ENCODE results near the gene EMC10.

Gene EMC10

GRCh38 chr19:50534478-50534877 lies 58.2 kb downstream of the EMC10 start:
- intact Hi-C loops (cut with DNase I; ENCODE audit: low total_unique reads), result loop anchor here (10.0 kb wide), 1 partner anchor 250 kb away; no protein-coding TSS in a partner anchor
- Histone ChIP-seq H3K27me3 (peaks cover 0 to 19% of the 10 kb centered on the region in 2 donors), H3K36me3 (no peaks in the 10 kb centered on the region), H3K27ac (no peak overlapping the region), H3K4me1 (peaks cover 0 to 7% (median 0%) of the 10 kb centered on the region in 4 donors), H3K4me3 (no peak overlapping the region), H3K9me3 (peaks cover 0 to 14% (median 14%) of the 10 kb centered on the region in 3 donors)
- TF ChIP-seq, protein P1, sequence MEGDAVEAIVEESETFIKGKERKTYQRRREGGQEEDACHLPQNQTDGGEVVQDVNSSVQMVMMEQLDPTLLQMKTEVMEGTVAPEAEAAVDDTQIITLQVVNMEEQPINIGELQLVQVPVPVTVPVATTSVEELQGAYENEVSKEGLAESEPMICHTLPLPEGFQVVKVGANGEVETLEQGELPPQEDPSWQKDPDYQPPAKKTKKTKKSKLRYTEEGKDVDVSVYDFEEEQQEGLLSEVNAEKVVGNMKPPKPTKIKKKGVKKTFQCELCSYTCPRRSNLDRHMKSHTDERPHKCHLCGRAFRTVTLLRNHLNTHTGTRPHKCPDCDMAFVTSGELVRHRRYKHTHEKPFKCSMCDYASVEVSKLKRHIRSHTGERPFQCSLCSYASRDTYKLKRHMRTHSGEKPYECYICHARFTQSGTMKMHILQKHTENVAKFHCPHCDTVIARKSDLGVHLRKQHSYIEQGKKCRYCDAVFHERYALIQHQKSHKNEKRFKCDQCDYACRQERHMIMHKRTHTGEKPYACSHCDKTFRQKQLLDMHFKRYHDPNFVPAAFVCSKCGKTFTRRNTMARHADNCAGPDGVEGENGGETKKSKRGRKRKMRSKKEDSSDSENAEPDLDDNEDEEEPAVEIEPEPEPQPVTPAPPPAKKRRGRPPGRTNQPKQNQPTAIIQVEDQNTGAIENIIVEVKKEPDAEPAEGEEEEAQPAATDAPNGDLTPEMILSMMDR (IDR thresholded peaks at IDR 0.05), result no peak
- DNase-seq, result no peak

DNA sequence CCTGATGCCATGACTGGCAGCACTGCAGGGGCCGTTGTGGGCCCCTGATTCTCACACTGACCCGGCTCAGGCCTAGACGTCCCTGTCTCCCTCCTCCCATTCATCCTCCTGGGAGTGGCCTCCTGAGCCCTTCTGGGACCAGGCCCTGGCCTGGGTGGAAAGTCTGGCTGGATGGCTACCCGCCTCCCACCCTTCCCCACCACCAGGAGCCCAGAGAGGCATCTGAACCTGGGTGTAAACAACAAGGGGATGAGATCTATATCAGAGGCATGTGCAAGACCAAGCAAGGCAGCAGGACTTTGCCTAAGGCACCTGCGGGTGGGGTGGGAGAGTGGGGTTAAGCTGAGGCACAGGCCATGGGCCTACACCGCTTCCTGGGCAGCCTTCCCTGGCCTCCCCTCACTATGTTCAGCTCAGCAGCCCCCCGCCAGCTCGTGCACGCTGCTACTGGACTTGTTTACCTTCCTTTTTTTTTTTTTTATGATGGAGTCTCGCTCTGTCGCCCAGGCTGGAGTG lies 59.4 kb downstream of the EMC10 start:
- H3K4me3 ChIP-seq, result no peak overlapping the region
- peaks cover 0 to 14% (median 14%) of the 10 kb centered on the region in 3 donors for H3K9me3 ChIP-seq
- H3K36me3 ChIP-seq, result no peaks in the 10 kb centered on the region
- peaks cover 0 to 7% (median 0%) of the 10 kb centered on the region in 4 donors for H3K4me1 ChIP-seq
- no peak for DNase-seq
- H3K27me3 ChIP-seq, result peaks cover 0 to 12% of the 10 kb centered on the region in 2 donors
- intact Hi-C loops (cut with DNase I; ENCODE audit: low total_unique reads), result loop anchor here (10.0 kb wide), 1 partner anchor 249 kb away; no protein-coding TSS in a partner anchor
- no peak overlapping the region for H3K27ac ChIP-seq
- TF ChIP-seq, protein P1 (IDR thresholded peaks at IDR 0.05), result no peak

DNA sequence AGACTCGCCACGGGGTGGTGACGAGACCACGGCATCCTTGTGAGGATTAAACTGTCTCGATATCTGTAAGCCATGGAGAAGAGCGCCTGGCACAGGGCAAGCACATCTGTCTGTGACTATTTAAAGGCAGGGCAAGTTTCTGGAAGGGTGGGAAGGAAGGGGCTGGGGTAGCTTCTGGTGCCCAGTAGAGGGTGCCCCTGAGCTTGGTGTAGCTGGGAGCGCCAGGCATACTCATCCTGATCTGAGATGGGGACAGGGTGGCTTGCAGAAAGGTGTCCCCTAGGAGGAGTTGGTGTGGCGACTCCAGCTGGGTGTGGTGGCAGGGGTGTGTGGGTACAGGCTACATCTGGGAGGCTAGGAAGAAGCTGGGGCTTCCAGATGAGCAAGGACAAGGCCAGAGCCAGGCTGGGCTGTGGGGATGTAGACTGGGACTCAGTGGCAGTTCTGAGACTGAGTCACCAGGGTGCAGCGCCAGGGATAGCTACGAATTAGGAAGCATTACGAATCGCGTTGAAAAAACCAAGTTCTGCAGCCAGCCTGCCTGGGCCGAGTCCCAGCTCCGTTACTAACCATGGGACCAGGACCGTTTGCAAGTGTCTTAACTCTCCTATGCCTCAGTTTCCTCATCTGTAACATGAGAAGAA lies 60.5 kb downstream of the EMC10 start:
- intact Hi-C loops (cut with DNase I; ENCODE audit: low total_unique reads), result loop anchor here (10.0 kb wide), 1 partner anchor 248 kb away; no protein-coding TSS in a partner anchor
- DNase-seq, result no peak
- peaks cover 0 to 7% (median 0%) of the 10 kb centered on the region in 4 donors for H3K4me1 ChIP-seq
- H3K27me3 ChIP-seq, result peaks cover 0 to 9% of the 10 kb centered on the region in 2 donors
- TF ChIP-seq, protein P1 (IDR thresholded peaks at IDR 0.05), result no peak
- peaks cover 0 to 14% (median 14%) of the 10 kb centered on the region in 3 donors for H3K9me3 ChIP-seq
- H3K4me3 ChIP-seq, result no peak overlapping the region
- no peaks in the 10 kb centered on the region for H3K36me3 ChIP-seq
- H3K27ac ChIP-seq, result no peak overlapping the region

- TF ChIP-seq, protein P1 (IDR thresholded peaks at IDR 0.05), result no peak
- peaks cover 0 to 7% (median 0%) of the 10 kb centered on the region in 4 donors for H3K4me1 ChIP-seq
- no peak overlapping the region for H3K27ac ChIP-seq
- intact Hi-C loops (cut with DNase I; ENCODE audit: low total_unique reads), result loop anchor here (10.0 kb wide), 1 partner anchor 248 kb away; no protein-coding TSS in a partner anchor
- no peak overlapping the region for H3K4me3 ChIP-seq
- peaks cover 0 to 7% of the 10 kb centered on the region in 2 donors for H3K27me3 ChIP-seq
- DNase-seq, result no peak
- H3K9me3 ChIP-seq, result peaks cover 0 to 14% (median 11%) of the 10 kb centered on the region in 3 donors
- H3K36me3 ChIP-seq, result no peaks in the 10 kb centered on the region
These were observed 61.0 kb downstream of the EMC10 start for GRCh38 chr19:50537306-50537685.

DNA sequence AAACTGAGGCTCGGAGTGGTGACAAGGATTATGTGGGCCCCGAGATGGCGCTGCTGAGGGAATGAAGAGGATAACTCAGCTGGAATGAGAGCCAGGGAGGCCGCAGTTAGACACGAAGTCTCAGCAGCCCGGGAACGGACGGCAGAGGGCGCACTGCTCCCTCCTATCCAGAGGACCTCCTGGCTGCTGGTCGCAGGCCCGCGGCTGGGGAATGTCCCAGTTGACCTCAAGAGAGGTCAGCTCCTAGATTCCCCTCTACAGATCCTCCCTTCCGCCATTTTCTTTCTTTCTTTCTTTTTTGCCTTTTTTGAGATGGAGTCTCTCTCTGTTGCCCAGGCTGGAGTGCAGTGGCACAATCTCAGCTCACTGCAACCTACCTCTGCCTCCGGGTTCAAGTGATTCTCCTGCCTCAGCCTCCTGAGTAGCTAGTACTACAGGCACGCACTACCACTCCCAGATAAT lies 61.5 kb downstream of the EMC10 start:
- intact Hi-C loops (cut with DNase I; ENCODE audit: low total_unique reads), result loop anchor here (10.0 kb wide), 1 partner anchor 247 kb away; no protein-coding TSS in a partner anchor

More for the DNA sequence above, 61.5 kb downstream of the EMC10 start:
- Histone ChIP-seq H3K4me1 (peaks cover 0 to 7% (median 0%) of the 10 kb centered on the region in 4 donors), H3K36me3 (no peaks in the 10 kb centered on the region), H3K27me3 (peaks cover 0 to 5% of the 10 kb centered on the region in 2 donors), H3K27ac (peak overlapping the region in 1 of 2 donors; percentile 26), H3K4me3 (no peak overlapping the region), H3K9me3 (peaks cover 0 to 10% (median 6%) of the 10 kb centered on the region in 3 donors)
- TF ChIP-seq, protein P1 (IDR thresholded peaks at IDR 0.05), result peak; percentile 66 to 71
- DNase-seq, result peak; percentile 47 to 83

Data from tibial artery (tissue), 4 donors.